Thyroid gland (tissue), 4 donors: Measurements from ENCODE around the gene RRAD. TPM values are rescaled to one million over a fixed set of nuclear protein-coding genes. Genes with fewer than 3 reads are reported as not detected.

Source experiments
- DNase-seq, 2 donors: peaks; one replicate each; pipeline ENCODE4 v3.0.0-alpha.2; 2019
- H3K27ac ChIP-seq, 3 donors: fragments of 200-600 bp; sonication (generic); 1 replicate in 2 of 3; 2 replicates in 1 of 3; pipeline ENCODE4 v1.5.1; 2016 to 2019; ENCODE audit warnings: mild to moderate bottlenecking in 1 of 3, moderate library complexity in 1 of 3
- H3K27me3 ChIP-seq: fragments of 200-600 bp; sonication (generic); one replicate; pipeline ENCODE4 v1.5.1; 2019
- H3K36me3 ChIP-seq, 2 donors: fragments of 200-600 bp; sonication (generic); one replicate each; pipeline ENCODE4 v1.5.1; 2016 to 2019
- H3K4me1 ChIP-seq, 2 donors: fragments of 200-600 bp; sonication (generic); one replicate each; pipeline ENCODE4 v1.5.1; 2017 to 2019
- H3K4me3 ChIP-seq, 3 donors: fragments of 200-600 bp; sonication (generic); replicated peaks in 1 of 3; 1 replicate in 2 of 3; 2 replicates in 1 of 3; pipeline ENCODE4 v1.5.1; 2016; ENCODE audit warnings: mild to moderate bottlenecking in 1 of 3
- H3K9me3 ChIP-seq: fragments of 200-600 bp; sonication (generic); one replicate; pipeline ENCODE4 v1.5.1; 2017
- POLR2A ChIP-seq, 2 donors: fragments of 450-650 bp; IDR thresholded peaks; one replicate each; pipeline ENCODE4 v1.6.1; 2017; ENCODE audit warnings: antibody characterized with exemption in 2 of 2, mild to moderate bottlenecking in 2 of 2, moderate library complexity in 1 of 2
- WGBS, 2 donors: methylation state at CpG; one replicate each; pipeline ENCODE4 v1.1.5; 2017; 5-methylcytosine and 5-hydroxymethylcytosine counted together
- intact Hi-C: fragments of 100-400 bp; cut with DNase I; formaldehyde crosslinking; loops from one replicate; pipeline ENCODE4 v1.15.1; 2023
- total RNA-seq, 4 donors: library from RNA; depleted of rRNA; stranded (reverse); fragments of >200 nt; gene quantifications; one replicate each; pipeline ENCODE4 v1.2.3, GENCODE V29; 2016
- TF ChIP-seq, protein P1 (sequence below), 6 experiments: fragments of 200-600 bp in 3 of 6; fragments of 450-650 bp in 3 of 6; sonication (generic) in 3 of 6; IDR thresholded peaks; one replicate each; pipeline ENCODE4 v1.5.1; 2016 to 2019; ENCODE audit warnings: antibody characterized with exemption in 6 of 6, mild to moderate bottlenecking in 2 of 6, inconsistent platforms in 1 of 6, moderate library complexity in 1 of 6

The RRAD gene
- total RNA-seq, 4 donors from 2014 or later = 6.1 to 15.6 (median 10.9) TPM

DNA sequence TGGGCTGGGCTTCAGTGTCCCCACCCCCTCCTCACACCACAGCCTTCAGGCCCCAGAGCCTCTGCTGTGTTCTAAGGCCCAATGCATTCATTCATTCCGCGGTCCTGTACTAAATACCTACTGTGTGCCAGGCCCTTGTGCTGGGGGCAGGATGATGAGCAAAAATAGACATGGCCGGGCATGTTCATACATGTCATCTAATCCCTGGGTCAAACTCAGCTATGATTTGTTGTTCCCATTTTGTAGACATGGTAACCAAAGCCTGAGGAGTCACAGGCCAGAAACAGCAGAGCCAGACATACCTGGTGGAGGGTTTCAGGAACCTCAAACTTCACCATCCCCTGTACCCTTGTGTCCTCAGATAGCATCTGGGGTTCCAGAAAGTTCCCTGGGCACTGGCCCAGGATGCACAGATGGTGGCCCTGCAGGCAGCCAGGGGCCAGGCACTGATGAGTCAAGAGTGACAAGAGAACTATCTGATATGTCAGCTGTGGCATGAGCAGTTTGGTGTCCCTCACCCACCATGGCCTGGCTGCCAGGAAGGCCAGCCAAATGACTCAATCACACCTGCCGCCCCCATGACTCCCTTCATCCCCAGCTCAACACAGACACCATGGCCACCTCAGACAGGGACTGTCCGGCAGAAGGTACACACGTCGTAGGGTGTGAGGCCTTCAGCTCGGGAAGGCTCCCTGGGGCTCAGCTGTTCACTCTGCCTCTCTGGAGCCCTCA lies 2.7 kb upstream of the RRAD start:
- 96% methylated on average over 3 to 7 of the region's 8 CpGs for WGBS, 2 donors
- DNase-seq = no peak
- intact Hi-C loops = loop anchor here (2.0 kb wide), 1 partner anchor 33 kb away; no protein-coding TSS in a partner anchor

DNA sequence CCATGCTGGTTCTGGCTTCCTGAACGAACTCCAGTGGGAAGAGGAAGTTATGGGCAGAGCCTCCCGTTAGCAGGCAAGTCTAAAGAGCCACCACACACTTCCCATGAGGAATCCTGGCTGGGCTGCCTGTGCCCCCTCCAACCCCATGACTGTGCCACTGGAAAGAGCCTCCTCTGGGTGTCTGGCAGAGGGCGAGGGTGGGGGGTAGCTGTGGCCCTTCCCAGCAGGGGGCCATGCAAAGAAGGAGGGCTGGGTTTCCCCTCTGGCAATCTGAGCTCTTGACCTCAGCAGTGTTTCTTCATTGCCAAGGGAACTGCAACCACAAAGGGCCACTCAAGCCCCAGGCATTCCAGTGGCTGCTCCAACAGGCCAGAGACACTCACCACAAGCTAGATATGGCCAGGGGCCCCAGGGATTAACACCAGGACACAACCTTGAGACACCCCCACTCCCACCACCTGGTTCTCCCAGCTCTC lies 1.7 kb upstream of the RRAD start:
- H3K27me3 ChIP-seq = no peaks in the 10 kb centered on the region
- no peaks in the 10 kb centered on the region for H3K9me3 ChIP-seq
- intact Hi-C loops = no loop called here
- H3K27ac ChIP-seq = peak overlapping the region; percentile 29 to 91 (median 82)
- WGBS, 2 donors = 19 to 33% methylated on average over 2 to 3 of the region's 3 CpGs
- no peak for TF ChIP-seq POLR2A (IDR thresholded peaks at IDR 0.05)
- TF ChIP-seq, protein P1, sequence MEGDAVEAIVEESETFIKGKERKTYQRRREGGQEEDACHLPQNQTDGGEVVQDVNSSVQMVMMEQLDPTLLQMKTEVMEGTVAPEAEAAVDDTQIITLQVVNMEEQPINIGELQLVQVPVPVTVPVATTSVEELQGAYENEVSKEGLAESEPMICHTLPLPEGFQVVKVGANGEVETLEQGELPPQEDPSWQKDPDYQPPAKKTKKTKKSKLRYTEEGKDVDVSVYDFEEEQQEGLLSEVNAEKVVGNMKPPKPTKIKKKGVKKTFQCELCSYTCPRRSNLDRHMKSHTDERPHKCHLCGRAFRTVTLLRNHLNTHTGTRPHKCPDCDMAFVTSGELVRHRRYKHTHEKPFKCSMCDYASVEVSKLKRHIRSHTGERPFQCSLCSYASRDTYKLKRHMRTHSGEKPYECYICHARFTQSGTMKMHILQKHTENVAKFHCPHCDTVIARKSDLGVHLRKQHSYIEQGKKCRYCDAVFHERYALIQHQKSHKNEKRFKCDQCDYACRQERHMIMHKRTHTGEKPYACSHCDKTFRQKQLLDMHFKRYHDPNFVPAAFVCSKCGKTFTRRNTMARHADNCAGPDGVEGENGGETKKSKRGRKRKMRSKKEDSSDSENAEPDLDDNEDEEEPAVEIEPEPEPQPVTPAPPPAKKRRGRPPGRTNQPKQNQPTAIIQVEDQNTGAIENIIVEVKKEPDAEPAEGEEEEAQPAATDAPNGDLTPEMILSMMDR (IDR thresholded peaks at IDR 0.05) = no peak
- no peak overlapping the region for H3K4me3 ChIP-seq
- no peaks in the 10 kb centered on the region for H3K36me3 ChIP-seq
- peak; percentile 82 to 83 for DNase-seq
- H3K4me1 ChIP-seq = peaks cover 31 to 60% of the 10 kb centered on the region in 2 donors

More for the DNA sequence above, 2.7 kb upstream of the RRAD start:
- H3K27me3 ChIP-seq = no peaks in the 10 kb centered on the region
- peaks cover 31 to 56% of the 10 kb centered on the region in 2 donors for H3K4me1 ChIP-seq
- TF ChIP-seq POLR2A (IDR thresholded peaks at IDR 0.05) = no peak
- TF ChIP-seq, protein P1 (IDR thresholded peaks at IDR 0.05) = no peak
- no peaks in the 10 kb centered on the region for H3K9me3 ChIP-seq
- no peak overlapping the region for H3K4me3 ChIP-seq
- H3K36me3 ChIP-seq = no peaks in the 10 kb centered on the region
- peak overlapping the region; percentile 29 to 91 (median 82) for H3K27ac ChIP-seq

DNA sequence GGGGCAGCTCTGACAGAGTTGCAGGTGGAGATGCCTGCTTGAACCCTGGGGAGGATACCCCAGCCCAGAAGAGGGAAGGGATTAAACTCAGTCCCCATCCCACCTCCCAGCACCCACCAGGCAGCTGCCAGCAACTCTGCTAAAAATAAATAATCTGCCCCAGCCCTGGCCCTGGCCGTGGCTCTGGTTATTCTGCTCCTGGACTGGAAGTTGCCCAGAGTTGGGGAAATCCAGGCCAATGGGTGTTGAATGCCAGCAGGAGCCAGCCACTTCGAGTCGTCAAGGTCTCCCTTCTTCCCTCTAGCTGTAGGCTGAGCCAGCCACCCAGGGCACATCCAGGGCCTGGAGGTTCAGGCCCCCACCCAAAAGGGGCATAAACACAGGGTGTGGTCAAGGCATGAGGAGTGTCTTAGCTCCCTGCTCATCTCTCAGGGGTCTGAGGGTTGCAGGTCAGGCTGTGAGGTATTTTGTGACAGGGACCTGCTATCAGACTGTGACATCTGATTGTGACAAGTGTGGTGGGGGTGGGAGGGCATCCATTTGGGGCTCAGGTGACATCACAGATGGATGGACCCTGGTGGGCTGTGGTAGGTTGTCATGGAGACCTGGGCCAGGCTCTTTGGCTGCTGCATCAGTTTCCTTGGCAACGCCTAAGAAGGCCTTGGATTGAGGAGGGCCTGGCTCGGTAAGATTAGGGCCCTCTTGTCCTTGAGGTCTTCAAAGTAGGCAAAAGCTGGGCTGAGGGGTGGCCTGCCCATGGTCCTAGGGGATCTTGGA lies 1.0 kb upstream of the RRAD start:
- intact Hi-C loops = no loop called here

DNA sequence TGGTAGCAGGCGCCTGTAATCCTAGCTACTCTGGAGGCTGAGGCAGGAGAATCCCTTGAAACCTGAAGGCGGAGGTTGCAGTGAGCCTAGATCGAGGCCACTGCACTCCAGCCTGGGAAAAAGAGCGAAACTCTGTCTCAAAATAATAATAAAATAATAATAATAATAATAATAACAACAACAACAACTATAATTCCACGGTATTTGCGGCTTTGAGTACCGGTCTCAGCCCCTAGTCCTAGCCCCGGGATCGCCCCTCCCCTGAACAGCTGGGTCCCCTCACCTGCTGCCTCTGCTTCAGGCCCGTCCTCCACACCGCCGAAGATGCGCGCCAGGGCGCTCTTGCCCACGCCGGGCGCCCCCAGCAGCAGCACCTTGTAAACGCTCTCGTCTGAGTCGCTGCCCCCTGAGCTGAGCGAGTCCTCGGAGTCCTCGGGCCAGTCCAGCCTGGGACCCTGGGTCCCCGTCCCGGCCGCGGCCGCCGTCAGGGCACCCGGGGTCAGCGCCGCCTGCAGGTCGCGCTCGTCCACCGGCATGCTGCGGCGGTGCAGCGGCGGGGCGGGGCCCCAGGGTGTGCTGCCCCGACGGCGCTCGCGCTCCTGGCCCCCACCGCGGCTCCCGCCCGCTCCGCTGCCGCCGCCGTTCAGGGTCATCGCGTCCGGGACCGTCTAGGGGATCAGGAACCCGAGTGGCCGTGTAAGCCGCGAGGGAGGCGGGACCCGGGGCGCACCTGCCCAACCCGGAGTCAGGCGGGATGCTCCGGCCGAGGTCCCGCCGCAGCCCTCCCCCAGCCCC lies 611 bp downstream of the RRAD start:
- no peak for TF ChIP-seq POLR2A (IDR thresholded peaks at IDR 0.05)
- TF ChIP-seq, protein P1 (IDR thresholded peaks at IDR 0.05) = peak in 3 of 6 experiments; percentile 17 to 51 (median 42)

More for the DNA sequence above, 1.0 kb upstream of the RRAD start:
- no peaks in the 10 kb centered on the region for H3K9me3 ChIP-seq
- H3K27ac ChIP-seq = peak overlapping the region; percentile 29 to 91 (median 82)
- DNase-seq = peak; percentile 56 to 58
- 37 to 72% methylated on average over 3 to 4 of the region's 5 CpGs for WGBS, 2 donors
- no peaks in the 10 kb centered on the region for H3K36me3 ChIP-seq
- H3K4me1 ChIP-seq = peaks cover 31 to 65% of the 10 kb centered on the region in 2 donors
- H3K4me3 ChIP-seq = peak overlapping the region in 1 of 3 donors; percentile 25
- no peaks in the 10 kb centered on the region for H3K27me3 ChIP-seq
- TF ChIP-seq, protein P1 (IDR thresholded peaks at IDR 0.05) = no peak
- TF ChIP-seq POLR2A (IDR thresholded peaks at IDR 0.05) = no peak

More for the DNA sequence above, 611 bp downstream of the RRAD start:
- Histone ChIP-seq H3K27me3 (no peaks in the 10 kb centered on the region), H3K27ac (peak overlapping the region; percentile 82 to 91 (median 88)), H3K9me3 (no peaks in the 10 kb centered on the region), H3K36me3 (no peaks in the 10 kb centered on the region), H3K4me3 (peak overlapping the region in 1 of 3 donors; percentile 25), H3K4me1 (peaks cover 37 to 81% of the 10 kb centered on the region in 2 donors)
- intact Hi-C loops = no loop called here
- DNase-seq = peak; percentile 45 to 51
- WGBS, 2 donors = 40 to 48% methylated on average over 19 to 21 of the region's 72 CpGs
